GM12878 (cell line): Measurements from ENCODE around the gene ARHGAP15. TPM values are rescaled to one million over a fixed set of nuclear protein-coding genes. Genes with fewer than 3 reads are reported as not detected.

ENCODE experiments used
- BHLHE40 ChIP-seq, 2 experiments: fragments of 450-650 bp in 1 of 2; IDR thresholded peaks; 2 replicates each; pipeline ENCODE4 v1.6.1; 2011 to 2017; ENCODE audit warnings: low read depth in 2 of 2, borderline replicate concordance in 1 of 2, improper control_type of control experiment in 1 of 2, low read length in 1 of 2, mild to moderate bottlenecking in 1 of 2
- BRCA1 ChIP-seq: IDR thresholded peaks from 2 replicates; pipeline ENCODE4 v1.6.1; 2011; ENCODE audit warnings: low read depth, low read length, improper control_type of control experiment
- CBFB ChIP-seq: IDR thresholded peaks from 2 replicates; pipeline ENCODE4 v1.6.1; 2016; ENCODE audit warnings: antibody characterized with exemption, low read depth
- CHD1 ChIP-seq: IDR thresholded peaks from 2 replicates; pipeline ENCODE4 v1.6.1; 2012; ENCODE audit warnings: low read depth, low read length, improper control_type of control experiment
- CREM ChIP-seq: IDR thresholded peaks from 2 replicates; pipeline ENCODE4 v1.6.1; 2014; ENCODE audit warnings: antibody characterized with exemption, low read depth
- MYC ChIP-seq: IDR thresholded peaks from 2 replicates; pipeline ENCODE4 v1.6.1; 2011; ENCODE audit warnings: mild to moderate bottlenecking, low read length, moderate library complexity, inconsistent platforms; ENCODE audit not compliant: insufficient read depth, insufficient replicate concordance, insufficient read length, severe bottlenecking
- SMC3 ChIP-seq: IDR thresholded peaks from 2 replicates; pipeline ENCODE4 v1.6.1; 2011; ENCODE audit warnings: low read length, improper control_type of control experiment, borderline replicate concordance
- ZZZ3 ChIP-seq: IDR thresholded peaks from 2 replicates; pipeline ENCODE4 v1.6.1; 2011; ENCODE audit warnings: low read depth; ENCODE audit not compliant: control insufficient read depth, insufficient read length
- polyA plus RNA-seq, 11 experiments: library from polyadenylated mRNA; depleted of rRNA in 4 of 11; unstranded in 6 of 11; stranded (reverse) in 5 of 11; fragments of >200 nt; fragmentation: Nextera tagmentation in 4 of 11; fragmentation: Illumina TruSeq in 1 of 11; extraction: Ambion mirVana in 4 of 11; extraction: Trizol in 1 of 11; gene quantifications; 1 replicate in 1 of 11; 2 replicates in 10 of 11; pipeline versions ENCODE4 v1.2.1 to v1.2.3, GENCODE V29; 2011 to 2016; ENCODE audit warnings: inconsistent platforms in 2 of 11, missing spikeins in 2 of 11, low read depth in 1 of 11
- total RNA-seq, 4 experiments: library from RNA; depleted of rRNA in 3 of 4; stranded (reverse); fragments of >200 nt in 3 of 4; fragmentation: Illumina TruSeq in 1 of 4; extraction: Trizol in 1 of 4; gene quantifications; 2 replicates each; pipeline versions ENCODE4 v1.2.1 to v1.2.3, GENCODE V29; 2013 to 2021
- TF ChIP-seq, protein P1 (sequence below): IDR thresholded peaks from 2 replicates; pipeline ENCODE4 v1.6.1; 2012; ENCODE audit warnings: low read depth, low read length, improper control_type of control experiment
- TF ChIP-seq, protein P2 (sequence below): fragments of 450-650 bp; formaldehyde crosslinking; IDR thresholded peaks from 2 replicates; pipeline ENCODE4 v1.5.0; 2022; ENCODE audit warnings: mild to moderate bottlenecking, missing genetic modification characterization
- TF ChIP-seq, protein P3 (sequence below): fragments of 150-350 bp; IDR thresholded peaks from 2 replicates; pipeline ENCODE4 v1.6.1; 2014; ENCODE audit warnings: mild to moderate bottlenecking, low read depth, low read length
- TF ChIP-seq, protein P4 (sequence below): fragments of 450-650 bp; IDR thresholded peaks from 2 replicates; pipeline ENCODE4 v1.6.1; 2017; ENCODE audit warnings: mild to moderate bottlenecking, moderate library complexity
- TF ChIP-seq, protein P5 (sequence below): fragments of 450-650 bp; IDR thresholded peaks from 2 replicates; pipeline ENCODE4 v1.6.1; 2017; ENCODE audit warnings: mild to moderate bottlenecking, moderate library complexity

The ARHGAP15 gene
- total and polyA plus RNA-seq, 10 of the 15 experiments (the other 5 are each of a cell fraction or from before 2014, with no cell fraction given): 38.0 to 92.6 (median 66.7) TPM

DNA sequence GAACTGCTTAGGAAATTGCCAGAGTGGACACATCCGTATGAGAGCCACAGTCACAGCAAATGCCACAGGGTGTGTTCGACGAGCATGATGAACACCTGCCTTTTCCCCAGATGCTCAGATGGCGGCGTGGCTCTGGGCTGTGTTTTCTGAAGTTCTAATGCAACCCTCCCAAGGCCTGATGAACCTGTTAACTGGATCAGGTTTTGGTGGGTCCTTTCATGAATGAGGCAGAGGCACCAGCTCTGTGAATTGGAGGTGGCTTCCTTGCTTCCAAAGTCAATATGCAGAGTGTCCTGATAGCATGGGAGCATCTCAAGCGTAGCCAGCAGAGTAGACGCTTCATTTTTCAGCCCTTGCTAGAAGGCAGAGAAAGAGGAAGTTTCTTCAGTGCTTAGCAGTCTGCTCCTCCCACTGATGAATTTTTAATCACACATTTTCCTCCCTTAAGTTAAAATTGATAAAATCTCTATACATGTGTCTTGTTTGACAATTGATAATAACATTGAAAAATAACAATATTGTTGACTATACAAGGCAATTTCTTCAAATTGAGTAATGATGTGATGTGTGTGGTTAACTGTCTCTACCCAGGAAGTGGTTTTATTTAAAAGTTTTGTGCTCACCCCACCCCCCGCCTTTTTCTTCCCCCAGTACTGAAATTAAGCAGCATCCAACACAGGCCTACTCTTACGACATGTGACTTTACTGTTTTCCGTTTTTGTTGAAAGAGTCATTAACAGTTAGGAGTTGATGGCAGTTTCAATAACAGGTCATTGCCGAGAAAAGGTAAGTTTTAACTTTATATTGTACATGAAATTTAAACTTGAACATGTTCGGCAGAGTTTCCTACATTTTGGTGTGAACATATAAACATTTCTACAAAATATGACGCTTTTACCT lies at the start of gene ARHGAP15 (continued):
- TF ChIP-seq, protein P1, sequence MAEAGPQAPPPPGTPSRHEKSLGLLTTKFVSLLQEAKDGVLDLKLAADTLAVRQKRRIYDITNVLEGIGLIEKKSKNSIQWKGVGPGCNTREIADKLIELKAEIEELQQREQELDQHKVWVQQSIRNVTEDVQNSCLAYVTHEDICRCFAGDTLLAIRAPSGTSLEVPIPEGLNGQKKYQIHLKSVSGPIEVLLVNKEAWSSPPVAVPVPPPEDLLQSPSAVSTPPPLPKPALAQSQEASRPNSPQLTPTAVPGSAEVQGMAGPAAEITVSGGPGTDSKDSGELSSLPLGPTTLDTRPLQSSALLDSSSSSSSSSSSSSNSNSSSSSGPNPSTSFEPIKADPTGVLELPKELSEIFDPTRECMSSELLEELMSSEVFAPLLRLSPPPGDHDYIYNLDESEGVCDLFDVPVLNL: no peak
- TF ChIP-seq, protein P2, sequence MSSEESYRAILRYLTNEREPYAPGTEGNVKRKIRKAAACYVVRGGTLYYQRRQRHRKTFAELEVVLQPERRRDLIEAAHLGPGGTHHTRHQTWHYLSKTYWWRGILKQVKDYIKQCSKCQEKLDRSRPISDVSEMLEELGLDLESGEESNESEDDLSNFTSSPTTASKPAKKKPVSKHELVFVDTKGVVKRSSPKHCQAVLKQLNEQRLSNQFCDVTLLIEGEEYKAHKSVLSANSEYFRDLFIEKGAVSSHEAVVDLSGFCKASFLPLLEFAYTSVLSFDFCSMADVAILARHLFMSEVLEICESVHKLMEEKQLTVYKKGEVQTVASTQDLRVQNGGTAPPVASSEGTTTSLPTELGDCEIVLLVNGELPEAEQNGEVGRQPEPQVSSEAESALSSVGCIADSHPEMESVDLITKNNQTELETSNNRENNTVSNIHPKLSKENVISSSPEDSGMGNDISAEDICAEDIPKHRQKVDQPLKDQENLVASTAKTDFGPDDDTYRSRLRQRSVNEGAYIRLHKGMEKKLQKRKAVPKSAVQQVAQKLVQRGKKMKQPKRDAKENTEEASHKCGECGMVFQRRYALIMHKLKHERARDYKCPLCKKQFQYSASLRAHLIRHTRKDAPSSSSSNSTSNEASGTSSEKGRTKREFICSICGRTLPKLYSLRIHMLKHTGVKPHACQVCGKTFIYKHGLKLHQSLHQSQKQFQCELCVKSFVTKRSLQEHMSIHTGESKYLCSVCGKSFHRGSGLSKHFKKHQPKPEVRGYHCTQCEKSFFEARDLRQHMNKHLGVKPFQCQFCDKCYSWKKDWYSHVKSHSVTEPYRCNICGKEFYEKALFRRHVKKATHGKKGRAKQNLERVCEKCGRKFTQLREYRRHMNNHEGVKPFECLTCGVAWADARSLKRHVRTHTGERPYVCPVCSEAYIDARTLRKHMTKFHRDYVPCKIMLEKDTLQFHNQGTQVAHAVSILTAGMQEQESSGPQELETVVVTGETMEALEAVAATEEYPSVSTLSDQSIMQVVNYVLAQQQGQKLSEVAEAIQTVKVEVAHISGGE (CRISPR knock-in tag): no peak
- TF ChIP-seq CBFB (peak; percentile 80; the same call in 1 of the 2 replicates), CREM (peak; percentile 86), BHLHE40 (IDR thresholded peaks at IDR 0.05; ENCODE audit: borderline replicate concordance in 1 of 2, low read depth in 2 of 2, low read length in 1 of 2) (peak; percentile 41 to 75; a peak in 3 of 4 replicates), BRCA1 (no peak), SMC3 (peak; percentile 16; the same call in 1 of the 2 replicates), CHD1 (no peak), MYC (no peak), ZZZ3 (no peak)
- TF ChIP-seq, protein P3, sequence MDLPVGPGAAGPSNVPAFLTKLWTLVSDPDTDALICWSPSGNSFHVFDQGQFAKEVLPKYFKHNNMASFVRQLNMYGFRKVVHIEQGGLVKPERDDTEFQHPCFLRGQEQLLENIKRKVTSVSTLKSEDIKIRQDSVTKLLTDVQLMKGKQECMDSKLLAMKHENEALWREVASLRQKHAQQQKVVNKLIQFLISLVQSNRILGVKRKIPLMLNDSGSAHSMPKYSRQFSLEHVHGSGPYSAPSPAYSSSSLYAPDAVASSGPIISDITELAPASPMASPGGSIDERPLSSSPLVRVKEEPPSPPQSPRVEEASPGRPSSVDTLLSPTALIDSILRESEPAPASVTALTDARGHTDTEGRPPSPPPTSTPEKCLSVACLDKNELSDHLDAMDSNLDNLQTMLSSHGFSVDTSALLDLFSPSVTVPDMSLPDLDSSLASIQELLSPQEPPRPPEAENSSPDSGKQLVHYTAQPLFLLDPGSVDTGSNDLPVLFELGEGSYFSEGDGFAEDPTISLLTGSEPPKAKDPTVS: no peak
- TF ChIP-seq, protein P4, sequence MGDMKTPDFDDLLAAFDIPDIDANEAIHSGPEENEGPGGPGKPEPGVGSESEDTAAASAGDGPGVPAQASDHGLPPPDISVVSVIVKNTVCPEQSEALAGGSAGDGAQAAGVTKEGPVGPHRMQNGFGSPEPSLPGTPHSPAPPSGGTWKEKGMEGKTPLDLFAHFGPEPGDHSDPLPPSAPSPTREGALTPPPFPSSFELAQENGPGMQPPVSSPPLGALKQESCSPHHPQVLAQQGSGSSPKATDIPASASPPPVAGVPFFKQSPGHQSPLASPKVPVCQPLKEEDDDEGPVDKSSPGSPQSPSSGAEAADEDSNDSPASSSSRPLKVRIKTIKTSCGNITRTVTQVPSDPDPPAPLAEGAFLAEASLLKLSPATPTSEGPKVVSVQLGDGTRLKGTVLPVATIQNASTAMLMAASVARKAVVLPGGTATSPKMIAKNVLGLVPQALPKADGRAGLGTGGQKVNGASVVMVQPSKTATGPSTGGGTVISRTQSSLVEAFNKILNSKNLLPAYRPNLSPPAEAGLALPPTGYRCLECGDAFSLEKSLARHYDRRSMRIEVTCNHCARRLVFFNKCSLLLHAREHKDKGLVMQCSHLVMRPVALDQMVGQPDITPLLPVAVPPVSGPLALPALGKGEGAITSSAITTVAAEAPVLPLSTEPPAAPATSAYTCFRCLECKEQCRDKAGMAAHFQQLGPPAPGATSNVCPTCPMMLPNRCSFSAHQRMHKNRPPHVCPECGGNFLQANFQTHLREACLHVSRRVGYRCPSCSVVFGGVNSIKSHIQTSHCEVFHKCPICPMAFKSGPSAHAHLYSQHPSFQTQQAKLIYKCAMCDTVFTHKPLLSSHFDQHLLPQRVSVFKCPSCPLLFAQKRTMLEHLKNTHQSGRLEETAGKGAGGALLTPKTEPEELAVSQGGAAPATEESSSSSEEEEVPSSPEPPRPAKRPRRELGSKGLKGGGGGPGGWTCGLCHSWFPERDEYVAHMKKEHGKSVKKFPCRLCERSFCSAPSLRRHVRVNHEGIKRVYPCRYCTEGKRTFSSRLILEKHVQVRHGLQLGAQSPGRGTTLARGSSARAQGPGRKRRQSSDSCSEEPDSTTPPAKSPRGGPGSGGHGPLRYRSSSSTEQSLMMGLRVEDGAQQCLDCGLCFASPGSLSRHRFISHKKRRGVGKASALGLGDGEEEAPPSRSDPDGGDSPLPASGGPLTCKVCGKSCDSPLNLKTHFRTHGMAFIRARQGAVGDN: peak; percentile 73
- TF ChIP-seq, protein P5, sequence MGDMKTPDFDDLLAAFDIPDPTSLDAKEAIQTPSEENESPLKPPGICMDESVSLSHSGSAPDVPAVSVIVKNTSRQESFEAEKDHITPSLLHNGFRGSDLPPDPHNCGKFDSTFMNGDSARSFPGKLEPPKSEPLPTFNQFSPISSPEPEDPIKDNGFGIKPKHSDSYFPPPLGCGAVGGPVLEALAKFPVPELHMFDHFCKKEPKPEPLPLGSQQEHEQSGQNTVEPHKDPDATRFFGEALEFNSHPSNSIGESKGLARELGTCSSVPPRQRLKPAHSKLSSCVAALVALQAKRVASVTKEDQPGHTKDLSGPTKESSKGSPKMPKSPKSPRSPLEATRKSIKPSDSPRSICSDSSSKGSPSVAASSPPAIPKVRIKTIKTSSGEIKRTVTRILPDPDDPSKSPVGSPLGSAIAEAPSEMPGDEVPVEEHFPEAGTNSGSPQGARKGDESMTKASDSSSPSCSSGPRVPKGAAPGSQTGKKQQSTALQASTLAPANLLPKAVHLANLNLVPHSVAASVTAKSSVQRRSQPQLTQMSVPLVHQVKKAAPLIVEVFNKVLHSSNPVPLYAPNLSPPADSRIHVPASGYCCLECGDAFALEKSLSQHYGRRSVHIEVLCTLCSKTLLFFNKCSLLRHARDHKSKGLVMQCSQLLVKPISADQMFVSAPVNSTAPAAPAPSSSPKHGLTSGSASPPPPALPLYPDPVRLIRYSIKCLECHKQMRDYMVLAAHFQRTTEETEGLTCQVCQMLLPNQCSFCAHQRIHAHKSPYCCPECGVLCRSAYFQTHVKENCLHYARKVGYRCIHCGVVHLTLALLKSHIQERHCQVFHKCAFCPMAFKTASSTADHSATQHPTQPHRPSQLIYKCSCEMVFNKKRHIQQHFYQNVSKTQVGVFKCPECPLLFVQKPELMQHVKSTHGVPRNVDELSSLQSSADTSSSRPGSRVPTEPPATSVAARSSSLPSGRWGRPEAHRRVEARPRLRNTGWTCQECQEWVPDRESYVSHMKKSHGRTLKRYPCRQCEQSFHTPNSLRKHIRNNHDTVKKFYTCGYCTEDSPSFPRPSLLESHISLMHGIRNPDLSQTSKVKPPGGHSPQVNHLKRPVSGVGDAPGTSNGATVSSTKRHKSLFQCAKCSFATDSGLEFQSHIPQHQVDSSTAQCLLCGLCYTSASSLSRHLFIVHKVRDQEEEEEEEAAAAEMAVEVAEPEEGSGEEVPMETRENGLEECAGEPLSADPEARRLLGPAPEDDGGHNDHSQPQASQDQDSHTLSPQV: no peak
